Measurements from ENCODE around the gene GLIS2. TPM values are rescaled to one million over a fixed set of nuclear protein-coding genes. Genes with fewer than 3 reads are reported as not detected.

GLIS2 gene
- polyA plus RNA-seq, 6 donors from 2014 or later, result not detected

GRCh38 chr16:4349332-4349731 is 33.5 kb downstream of the GLIS2 start:
- Mint-ChIP-seq H3K4me3 (peak overlapping the region in 3 of 8 donors; percentile 12 to 28 (median 25)), H3K4me1 (peaks cover 13 to 48% (median 26%) of the 10 kb centered on the region in 3 donors), H3K27ac (no peak overlapping the region), H3K9me3 (no peaks in the 10 kb centered on the region), H3K27me3 (no peaks in the 10 kb centered on the region), H3K36me3 (no peaks in the 10 kb centered on the region)
- no peak for DNase-seq
- ATAC-seq (ENCODE audit: low read depth in 2 of 2), result no peak

GRCh38 chr16:4350365-4350786 is 34.5 kb downstream of the GLIS2 start:
- ATAC-seq (ENCODE audit: low read depth in 2 of 2) (peak in 1 of 2 donors; percentile 2), DNase-seq (no peak)
- Mint-ChIP-seq H3K27me3 (no peaks in the 10 kb centered on the region), H3K9me3 (no peaks in the 10 kb centered on the region), H3K36me3 (no peaks in the 10 kb centered on the region), H3K4me1 (peaks cover 9 to 43% (median 26%) of the 10 kb centered on the region in 3 donors), H3K4me3 (peak overlapping the region; percentile 88 to 98 (median 94)), H3K27ac (peak overlapping the region in 5 of 6 donors; percentile 71 to 96 (median 88))

GRCh38 chr16:4350787-4351659 is 35.2 kb downstream of the GLIS2 start, which contains the start of gene PAM16:
TSS of gene PAM16 (minus strand) at chr16:4351321. CDS start at chr16:4351234, 87 bp downstream.
- Mint-ChIP-seq H3K27me3 (no peaks in the 10 kb centered on the region), H3K4me1 (peaks cover 9 to 41% (median 26%) of the 10 kb centered on the region in 3 donors), H3K9me3 (no peaks in the 10 kb centered on the region), H3K4me3 (peak within 1 kb of the TSS; percentile 88 to 98 (median 94)), H3K27ac (peak within 1 kb of the TSS; percentile 61 to 96 (median 93)), H3K36me3 (no peaks in the 10 kb centered on the region)
- ATAC-seq (ENCODE audit: low read depth in 2 of 2) (peak; percentile 89 to 90), DNase-seq (peak; percentile 98)

DNA sequence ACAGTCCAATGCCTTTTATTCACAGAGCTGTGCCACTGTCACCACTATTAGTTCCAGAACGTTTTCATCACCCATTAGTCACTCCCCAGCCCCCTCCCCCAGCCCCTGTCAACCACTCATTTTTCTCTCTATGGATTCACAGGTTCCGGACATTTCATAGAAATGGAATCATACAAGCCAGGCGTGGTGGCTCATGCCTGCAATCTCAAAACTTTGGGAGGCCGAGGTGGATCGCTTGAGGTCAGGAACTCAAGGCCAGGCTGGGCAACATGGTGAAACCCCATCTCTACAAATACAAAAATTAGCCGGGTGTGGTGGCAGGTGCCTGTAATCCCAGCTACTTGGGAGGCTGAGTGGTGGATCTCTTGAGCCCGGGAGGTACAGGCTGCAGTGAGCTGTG is 36.0 kb downstream of the GLIS2 start:
- Mint-ChIP-seq H3K27ac (peak overlapping the region in 4 of 6 donors; percentile 37 to 89 (median 56)), H3K4me1 (peaks cover 9 to 34% (median 26%) of the 10 kb centered on the region in 3 donors), H3K4me3 (peak overlapping the region; percentile 46 to 98 (median 92)), H3K9me3 (no peaks in the 10 kb centered on the region), H3K36me3 (no peaks in the 10 kb centered on the region), H3K27me3 (no peaks in the 10 kb centered on the region)
- no peak for DNase-seq
- ATAC-seq (ENCODE audit: low read depth in 2 of 2), result no peak

DNA sequence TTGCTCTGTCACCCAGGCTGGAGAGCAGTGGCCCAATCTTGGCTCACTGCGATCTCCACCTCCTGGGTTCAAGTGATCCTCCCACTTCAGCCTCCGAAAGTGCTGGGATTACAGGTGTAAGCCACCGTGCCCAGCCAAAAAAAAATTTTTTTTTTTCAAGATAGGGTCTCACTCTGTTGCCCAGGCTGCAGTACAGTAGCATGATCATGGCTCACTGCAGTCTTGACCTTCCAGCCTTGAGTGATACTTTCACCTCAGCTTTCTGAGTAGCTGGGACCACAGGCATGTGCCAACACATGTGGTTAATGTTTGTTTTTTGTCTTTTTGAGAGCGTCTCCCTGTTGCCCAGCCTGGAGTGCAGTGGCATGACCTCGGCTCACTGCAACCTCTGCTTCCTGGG is 37.0 kb downstream of the GLIS2 start:
- H3K4me3 Mint-ChIP-seq, result peak overlapping the region in 1 of 8 donors; percentile 56
- H3K36me3 Mint-ChIP-seq, result no peaks in the 10 kb centered on the region
- ATAC-seq (ENCODE audit: low read depth in 2 of 2), result no peak
- no peaks in the 10 kb centered on the region for H3K27me3 Mint-ChIP-seq
- H3K4me1 Mint-ChIP-seq, result peaks cover 9 to 27% (median 18%) of the 10 kb centered on the region in 3 donors
- H3K9me3 Mint-ChIP-seq, result no peaks in the 10 kb centered on the region
- no peak for DNase-seq
- H3K27ac Mint-ChIP-seq, result no peak overlapping the region

- Mint-ChIP-seq H3K9me3 (no peaks in the 10 kb centered on the region), H3K27ac (peak overlapping the region in 2 of 6 donors; percentile 8 to 94), H3K27me3 (no peaks in the 10 kb centered on the region), H3K4me3 (peak overlapping the region in 2 of 8 donors; percentile 42 to 57), H3K4me1 (peaks cover 3 to 19% (median 10%) of the 10 kb centered on the region in 3 donors), H3K36me3 (no peaks in the 10 kb centered on the region)
- DNase-seq, result no peak
- ATAC-seq (ENCODE audit: low read depth in 2 of 2), result no peak
Measured at GRCh38 chr16:4353675-4354074, 37.8 kb downstream of the GLIS2 start.

DNA sequence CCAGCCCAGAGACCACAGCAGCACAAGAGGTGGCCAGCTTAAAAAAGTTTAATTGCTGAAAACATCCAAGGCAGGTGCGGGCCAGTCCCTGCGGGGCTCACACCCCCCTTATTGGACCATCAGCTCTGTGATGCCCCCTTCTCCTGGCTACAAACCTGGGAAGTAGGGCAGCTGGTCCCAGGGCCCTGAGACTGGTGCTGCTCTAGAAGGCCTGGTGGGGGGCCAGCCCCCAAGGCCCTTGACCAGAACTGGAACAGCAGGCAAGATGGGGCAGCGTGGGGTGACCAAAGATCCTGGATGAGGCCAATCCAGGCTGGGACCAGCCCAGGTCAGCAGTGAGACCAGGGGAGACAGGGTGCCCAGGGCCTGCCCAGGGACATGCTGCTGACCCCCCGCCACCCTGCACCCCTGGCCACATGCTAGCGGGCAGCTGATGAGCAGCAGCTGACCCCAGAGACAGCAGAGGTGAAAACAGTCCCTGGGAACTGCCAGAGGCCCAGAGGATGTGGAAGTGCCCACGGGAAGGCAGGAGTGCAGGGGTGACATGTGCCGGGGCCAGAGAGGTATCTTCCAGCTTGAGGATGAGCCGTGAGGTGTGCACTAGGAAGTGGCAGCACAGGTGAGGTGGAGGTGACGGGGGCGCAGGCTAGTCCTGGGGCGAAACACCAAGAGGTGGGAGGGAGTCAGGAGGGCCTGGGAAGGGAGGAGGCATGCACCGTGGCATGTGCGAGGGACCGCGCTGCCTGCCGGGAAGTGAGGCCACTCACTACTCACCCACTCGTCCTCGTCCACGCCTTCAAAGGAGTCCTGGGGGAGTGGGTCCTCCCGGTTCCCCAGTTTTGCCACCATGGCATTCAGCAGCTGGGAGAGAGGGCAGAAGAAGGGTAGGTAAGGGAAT is 38.9 kb downstream of the GLIS2 start:
- peak overlapping the region in 2 of 6 donors; percentile 72 to 76 for H3K27ac Mint-ChIP-seq
- no peaks in the 10 kb centered on the region for H3K36me3 Mint-ChIP-seq
- DNase-seq (no peak), ATAC-seq (ENCODE audit: low read depth in 2 of 2) (no peak)
- H3K27me3 Mint-ChIP-seq, result no peaks in the 10 kb centered on the region
- H3K9me3 Mint-ChIP-seq, result no peaks in the 10 kb centered on the region
- H3K4me3 Mint-ChIP-seq, result no peak overlapping the region
- peaks cover 5 to 17% (median 15%) of the 10 kb centered on the region in 3 donors for H3K4me1 Mint-ChIP-seq

GRCh38 chr16:4356820-4357219 is 41.0 kb downstream of the GLIS2 start:
- DNase-seq (no peak), ATAC-seq (ENCODE audit: low read depth in 2 of 2) (no peak)
- H3K27me3 Mint-ChIP-seq, result no peaks in the 10 kb centered on the region
- H3K9me3 Mint-ChIP-seq, result no peaks in the 10 kb centered on the region
- peaks cover 5 to 7% (median 6%) of the 10 kb centered on the region in 3 donors for H3K4me1 Mint-ChIP-seq
- H3K27ac Mint-ChIP-seq, result no peak overlapping the region
- H3K4me3 Mint-ChIP-seq, result no peak overlapping the region
- H3K36me3 Mint-ChIP-seq, result no peaks in the 10 kb centered on the region

DNA sequence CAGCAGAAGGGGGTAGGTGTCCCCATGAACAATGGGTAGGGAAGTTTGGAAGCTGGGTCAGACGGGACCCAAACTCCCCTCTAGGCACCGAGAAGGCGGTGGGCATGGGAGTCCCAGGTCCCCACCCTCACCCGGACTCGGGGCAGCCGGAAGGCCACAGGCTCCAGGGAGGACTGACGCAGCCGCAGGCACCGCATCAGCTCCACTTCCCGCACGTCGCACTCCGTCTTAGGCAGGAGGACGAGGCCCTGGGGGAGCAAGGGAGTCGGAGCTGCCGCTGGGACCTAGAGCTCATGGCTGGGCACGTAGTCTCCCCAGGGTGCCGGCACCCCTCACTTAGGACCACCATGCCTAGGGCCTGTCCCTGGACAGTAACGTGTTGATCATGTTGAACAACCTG is 42.4 kb downstream of the GLIS2 start:
- H3K9me3 Mint-ChIP-seq, result no peaks in the 10 kb centered on the region
- no peaks in the 10 kb centered on the region for H3K36me3 Mint-ChIP-seq
- no peak overlapping the region for H3K27ac Mint-ChIP-seq
- ATAC-seq (ENCODE audit: low read depth in 2 of 2) (no peak), DNase-seq (no peak)
- H3K4me1 Mint-ChIP-seq, result peaks cover 5 to 10% (median 7%) of the 10 kb centered on the region in 3 donors
- H3K4me3 Mint-ChIP-seq, result no peak overlapping the region
- no peaks in the 10 kb centered on the region for H3K27me3 Mint-ChIP-seq

GRCh38 chr16:4358831-4359561 is 43.1 kb downstream of the GLIS2 start:
- Mint-ChIP-seq H3K27me3 (no peaks in the 10 kb centered on the region), H3K4me3 (peak overlapping the region in 1 of 8 donors; percentile 82), H3K9me3 (no peaks in the 10 kb centered on the region), H3K4me1 (peaks cover 7 to 11% (median 9%) of the 10 kb centered on the region in 3 donors), H3K36me3 (no peaks in the 10 kb centered on the region), H3K27ac (peak overlapping the region in 1 of 6 donors; percentile 5)
- ATAC-seq (ENCODE audit: low read depth in 2 of 2), result peak; percentile 64 to 84
- peak; percentile 58 for DNase-seq

GRCh38 chr16:4359914-4360313 is 44.0 kb downstream of the GLIS2 start:
- Mint-ChIP-seq H3K36me3 (no peaks in the 10 kb centered on the region), H3K4me3 (no peak overlapping the region), H3K27ac (peak overlapping the region in 1 of 6 donors; percentile 60), H3K4me1 (peaks cover 9 to 12% (median 11%) of the 10 kb centered on the region in 3 donors), H3K9me3 (no peaks in the 10 kb centered on the region), H3K27me3 (no peaks in the 10 kb centered on the region)
- ATAC-seq (ENCODE audit: low read depth in 2 of 2) (no peak), DNase-seq (no peak)

DNA sequence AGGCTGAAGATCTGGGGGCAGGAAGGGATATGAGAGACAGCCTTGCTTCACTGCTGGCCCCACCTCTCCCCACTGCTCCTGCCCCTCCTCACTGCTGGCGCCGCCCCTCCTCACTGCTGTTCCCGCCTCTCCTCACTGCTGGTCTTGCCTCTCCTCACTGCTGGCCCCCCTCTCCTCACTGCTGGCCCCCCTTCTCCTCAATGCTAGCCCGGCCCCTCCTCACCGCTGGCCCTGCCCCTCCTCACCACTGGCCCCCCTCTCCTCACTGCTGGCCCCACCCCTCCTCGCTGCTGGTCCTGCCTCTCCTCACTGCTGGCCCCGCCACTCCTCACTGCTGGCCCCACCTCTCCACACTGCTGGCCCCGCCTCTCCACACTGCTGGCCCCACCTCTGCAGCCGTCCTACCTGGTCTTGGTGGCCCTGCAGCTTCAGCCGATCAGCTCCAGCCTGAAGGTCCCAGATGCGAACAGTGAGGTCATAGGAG is 44.7 kb downstream of the GLIS2 start:
- ATAC-seq (ENCODE audit: low read depth in 2 of 2), result no peak
- Mint-ChIP-seq H3K36me3 (no peaks in the 10 kb centered on the region), H3K4me1 (peaks cover 10 to 14% (median 11%) of the 10 kb centered on the region in 3 donors), H3K9me3 (no peaks in the 10 kb centered on the region), H3K4me3 (no peak overlapping the region), H3K27me3 (no peaks in the 10 kb centered on the region), H3K27ac (no peak overlapping the region)
- DNase-seq, result no peak

All from naive B cell (primary cell).